ENCODE data around the gene INCA1.

Gene INCA1

DNA sequence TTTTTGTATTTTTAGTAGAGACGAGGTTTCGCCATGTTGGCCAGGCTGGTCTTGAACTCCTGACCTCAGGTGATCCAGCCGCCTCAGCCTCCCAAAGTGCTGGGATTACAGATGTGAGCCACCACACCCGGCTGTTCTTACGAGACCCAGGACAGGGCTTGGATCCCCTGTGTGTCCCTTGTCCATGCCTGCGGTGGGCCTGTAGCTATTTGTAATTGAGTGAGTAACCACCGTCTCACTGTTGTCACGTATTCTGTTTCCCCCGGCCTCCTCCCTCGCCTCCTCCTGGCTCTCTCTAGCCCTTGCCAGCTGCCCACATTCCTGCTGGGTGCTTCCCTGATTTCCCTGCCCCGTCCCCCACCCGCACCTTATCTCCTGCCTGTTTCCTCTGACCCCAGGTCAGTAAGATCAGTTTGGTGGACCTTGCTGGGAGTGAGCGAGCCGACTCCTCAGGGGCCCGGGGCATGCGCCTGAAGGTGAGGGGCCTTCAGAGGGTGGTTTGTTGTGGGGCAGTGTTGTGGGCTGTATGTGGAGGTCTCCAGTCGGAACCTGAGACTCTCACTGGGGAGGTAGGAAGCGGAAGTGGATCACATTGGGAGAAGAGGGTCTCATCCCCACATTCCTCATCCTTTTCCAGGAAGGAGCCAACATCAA lies 6.0 kb upstream of the INCA1 start:
- DNase-seq, result peak; percentile 63

DNA sequence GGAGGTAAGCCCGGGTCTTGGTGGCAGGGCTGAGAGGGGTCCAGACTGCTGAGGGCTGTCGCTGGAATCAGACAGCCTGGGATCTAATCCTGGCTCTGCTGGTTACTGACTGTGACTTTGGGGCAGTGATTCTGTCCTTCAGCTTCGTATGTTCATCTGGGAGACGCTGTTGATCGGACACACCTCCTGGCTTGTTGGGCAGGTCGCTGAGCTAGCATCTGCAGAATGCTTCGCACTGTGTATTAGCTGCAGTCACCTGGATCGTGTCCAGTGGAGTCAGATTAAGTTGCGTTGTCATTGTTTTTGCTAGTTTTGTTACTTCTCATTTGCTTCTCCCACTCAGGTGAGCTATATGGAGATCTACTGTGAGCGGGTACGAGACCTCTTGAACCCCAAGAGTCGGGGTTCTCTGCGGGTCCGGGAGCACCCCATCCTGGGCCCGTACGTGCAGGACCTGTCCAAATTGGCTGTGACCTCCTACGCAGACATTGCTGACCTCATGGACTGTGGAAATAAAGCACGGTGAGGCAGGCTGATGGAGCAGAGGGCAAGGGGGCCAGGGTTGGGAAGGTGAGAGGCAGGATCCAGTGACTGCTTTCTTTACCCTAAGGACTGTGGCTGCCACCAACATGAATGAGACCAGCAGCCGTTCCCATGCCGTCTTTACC lies 4.9 kb upstream of the INCA1 start:
- no peak for DNase-seq

DNA sequence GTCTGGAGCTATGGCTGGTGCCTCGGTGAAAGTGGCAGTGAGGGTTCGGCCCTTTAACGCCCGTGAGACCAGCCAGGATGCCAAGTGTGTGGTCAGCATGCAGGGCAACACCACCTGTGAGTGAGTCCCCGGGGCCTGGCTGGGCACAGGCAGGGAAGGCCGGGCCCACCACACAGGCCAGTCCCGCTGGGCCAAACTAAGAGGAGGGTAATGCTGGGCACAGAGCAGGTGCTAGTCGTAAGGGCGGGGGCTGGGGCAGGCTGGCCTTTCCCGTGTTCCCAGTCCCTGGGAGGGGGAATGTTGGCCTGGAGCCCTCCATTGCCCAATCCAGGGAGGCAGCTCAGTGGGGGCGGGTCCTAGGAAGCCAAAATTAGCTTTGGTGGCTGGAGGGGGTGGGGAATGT lies 2.9 kb upstream of the INCA1 start:
- no peak for DNase-seq

DNA sequence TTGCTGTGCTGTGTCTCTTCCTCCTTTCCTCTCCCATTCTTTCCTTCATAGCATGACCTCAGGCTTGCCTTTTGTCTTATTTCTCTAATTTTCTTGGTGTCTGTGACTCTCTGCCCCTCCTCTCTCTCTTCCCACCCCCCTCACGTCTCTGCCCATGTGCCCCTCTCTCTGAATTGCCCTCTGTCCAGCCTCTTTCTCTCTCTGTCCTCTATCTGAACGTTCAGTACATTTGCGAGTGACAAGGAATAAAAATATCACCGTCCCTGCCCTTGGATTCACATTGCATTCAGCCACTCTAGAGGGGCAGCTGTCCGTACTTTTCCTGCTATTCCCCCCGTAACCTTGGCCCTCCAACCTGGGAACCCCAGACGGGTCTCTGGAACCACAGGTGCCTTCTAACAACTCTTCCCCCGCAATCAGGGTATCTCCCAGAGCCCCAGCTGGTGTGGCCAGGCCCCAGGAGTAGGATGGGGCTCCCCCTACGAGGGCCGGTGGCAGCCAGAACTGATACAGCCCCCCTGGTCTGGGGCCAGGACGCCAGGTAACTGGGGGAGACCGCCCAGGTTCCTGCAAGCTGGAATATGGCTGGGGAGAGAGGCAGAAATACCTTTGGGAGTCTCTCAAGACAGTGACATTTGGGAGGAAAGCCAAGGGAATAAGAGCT lies 2.2 kb upstream of the INCA1 start:
- no peak for DNase-seq

DNA sequence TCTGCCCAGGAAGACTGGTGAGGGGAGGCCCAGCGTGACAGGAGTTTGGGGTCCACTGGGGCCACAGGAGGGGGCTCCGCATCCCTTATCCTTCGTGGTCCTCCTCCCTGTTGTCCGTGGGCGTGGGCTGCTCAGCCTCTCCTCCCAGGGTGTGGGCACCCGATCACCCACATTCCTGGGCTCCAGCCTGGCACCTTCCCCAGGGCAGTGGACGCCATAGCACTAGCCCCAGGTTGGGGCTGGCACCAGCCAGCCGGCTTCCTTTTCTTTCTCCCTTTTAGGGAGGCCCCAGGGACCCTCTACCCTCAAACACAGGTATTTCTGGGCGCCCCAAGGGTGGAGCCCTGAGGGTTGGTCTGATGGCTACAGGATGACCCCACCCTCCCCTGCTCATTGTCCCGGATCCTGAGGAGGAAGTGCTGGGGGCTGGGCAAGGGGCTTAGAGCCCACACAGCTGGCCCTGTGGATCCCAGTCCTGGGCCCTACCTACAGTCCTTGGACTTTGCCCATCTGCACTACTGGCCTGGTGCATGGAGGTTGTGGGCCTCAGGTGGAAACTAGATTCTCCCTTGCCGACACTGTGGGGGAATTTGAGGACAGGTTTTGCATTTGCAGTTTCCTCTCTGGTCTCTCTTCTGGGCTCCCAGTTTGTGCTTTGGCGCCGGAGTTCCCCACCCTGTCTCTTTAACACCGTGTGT lies 1.6 kb upstream of the INCA1 start:
- no peak for DNase-seq

DNA sequence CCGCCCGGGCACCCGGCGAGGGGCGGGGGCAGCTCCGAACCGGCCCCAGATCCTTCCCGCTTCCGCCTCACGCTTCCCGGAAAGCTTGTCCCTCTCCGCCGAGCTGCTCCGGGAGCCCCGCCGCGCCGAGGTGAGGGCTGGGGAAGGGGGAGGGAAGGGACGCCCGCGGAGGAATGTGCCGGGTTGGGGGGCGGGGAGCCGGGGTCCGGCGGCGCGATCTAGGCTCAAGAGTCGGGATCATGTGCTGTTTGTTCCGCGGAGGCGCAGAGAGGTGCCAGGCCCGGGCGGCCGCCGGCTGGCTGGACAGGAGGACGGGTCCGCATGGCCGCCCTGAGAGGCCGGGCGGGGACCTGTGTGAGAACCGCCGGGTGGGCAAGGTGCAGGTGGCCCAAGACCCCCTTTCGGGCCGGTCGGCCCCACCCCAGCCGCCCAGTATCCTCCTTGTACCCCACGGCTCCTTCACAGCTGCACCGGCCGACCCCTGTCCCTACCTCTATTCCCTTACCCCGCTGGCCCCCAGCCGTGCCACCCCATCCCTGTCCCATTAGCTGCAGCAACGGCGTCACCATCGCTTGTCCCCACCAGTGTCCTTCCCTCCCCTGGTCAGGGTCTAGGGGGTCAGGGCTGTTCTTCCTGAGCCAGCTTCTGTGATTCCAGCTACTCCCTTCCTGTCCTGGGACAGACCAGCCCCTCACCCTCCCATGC lies 857 bp upstream of the INCA1 start:
- DNase-seq, result peak; percentile 42

DNA sequence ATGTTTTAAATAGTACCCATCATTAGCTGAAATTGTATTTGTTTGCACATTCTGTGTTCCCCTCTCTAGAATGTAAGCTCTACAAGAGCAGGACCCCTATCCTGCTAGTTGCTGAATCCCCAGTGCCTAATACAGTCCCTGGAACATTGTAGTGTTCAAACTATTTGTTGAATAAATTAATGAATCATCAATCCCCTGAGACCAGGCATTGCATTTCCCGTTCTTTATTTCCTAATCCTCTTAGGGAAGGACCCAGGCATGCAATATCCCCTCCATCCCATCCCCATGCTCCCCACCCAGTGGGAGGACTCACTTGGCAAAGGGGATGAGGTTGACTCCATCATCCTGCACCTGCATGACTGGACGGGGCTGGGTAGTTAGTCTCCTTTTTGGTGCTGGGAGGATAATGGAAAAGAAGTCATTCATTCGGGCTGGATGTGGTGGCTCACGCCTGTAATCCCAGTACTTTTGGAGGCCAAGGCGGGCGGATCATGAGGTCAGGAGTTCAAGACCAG lies 3.2 kb downstream of the INCA1 start:
- no peak for DNase-seq

DNA sequence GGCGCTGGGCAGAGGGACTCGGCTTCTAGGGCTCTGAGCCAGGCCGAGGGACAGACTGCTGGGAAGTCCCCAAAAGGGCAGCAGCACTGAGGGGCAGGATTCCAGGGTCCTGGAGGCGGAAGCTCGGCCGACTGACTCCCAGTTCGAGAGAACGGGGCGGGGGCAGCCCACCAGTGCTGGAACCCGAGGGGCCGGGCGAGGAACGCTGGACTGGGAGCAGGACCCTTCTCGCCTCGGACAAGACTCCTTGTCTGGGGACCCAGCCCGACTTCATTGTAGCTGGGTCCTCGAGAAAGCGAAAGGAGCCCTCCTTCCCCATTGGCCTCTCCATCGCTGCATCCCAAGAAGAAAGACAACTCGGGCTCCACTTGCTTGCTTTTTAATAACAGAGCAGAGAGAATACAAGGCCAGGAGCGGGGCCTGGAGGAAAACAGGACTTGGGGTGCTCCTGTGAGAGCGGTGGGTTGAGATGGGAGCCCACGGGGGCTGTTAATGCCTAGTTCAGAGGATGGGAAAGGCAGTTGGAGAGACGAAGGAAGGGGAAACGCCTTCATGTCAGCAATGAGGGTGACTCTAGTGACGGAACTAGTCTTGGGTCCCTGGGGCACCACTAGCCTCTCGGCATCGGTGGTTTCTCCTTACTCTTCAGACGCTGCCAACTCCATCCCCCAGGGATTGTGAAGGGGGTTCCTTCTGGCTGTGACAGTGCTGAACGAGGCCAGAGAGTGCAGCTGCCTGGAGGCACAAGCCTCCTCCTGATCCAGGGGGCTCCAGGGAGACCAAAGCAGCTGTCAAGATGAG lies 9.4 kb downstream of the INCA1 start:
- DNase-seq, result no peak

DNA sequence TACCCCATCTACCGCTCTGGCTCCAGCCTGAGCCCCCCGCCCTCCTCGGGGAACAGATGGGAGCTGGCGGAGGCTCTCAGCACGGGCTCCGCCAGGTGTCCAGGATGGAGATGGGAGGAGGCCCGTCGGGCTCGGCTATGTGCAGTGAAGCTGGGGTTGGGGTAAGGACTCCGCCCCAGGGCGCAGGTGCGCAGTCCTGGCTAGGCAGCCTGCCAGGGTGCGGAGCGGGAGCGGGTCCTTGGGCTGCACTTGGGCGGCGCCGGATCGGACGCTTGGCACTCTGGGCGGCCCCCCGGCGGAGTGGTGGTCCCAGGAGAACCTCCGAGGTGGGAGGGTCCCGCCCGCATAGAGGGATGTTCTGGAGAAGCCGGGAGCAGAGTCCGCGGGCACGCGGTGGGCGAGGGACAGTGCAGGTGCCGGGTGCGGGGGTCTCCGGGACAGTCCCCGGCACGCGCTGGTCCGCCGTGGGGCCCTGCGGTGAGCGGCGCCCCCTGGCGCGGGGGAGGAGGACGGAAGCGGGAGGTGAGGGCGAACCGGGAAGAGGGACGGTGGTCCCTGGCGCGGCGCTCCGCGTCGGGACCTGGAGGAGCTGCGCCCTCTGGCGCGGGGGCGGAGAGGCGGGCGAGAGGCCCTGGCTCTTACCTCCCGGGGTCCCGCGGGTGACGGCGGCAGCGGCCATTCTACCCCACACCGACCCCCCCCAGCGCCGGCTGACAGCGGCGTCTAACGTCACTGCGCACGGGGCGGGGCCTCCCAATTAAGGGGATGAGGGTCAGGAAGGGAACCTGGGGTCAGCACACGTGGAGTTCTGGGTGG lies 10.2 kb downstream of the INCA1 start, which contains the start of gene CAMTA2:
TSS of gene CAMTA2 (minus strand) at position 725 of the 816 bp plus-strand sequence. CDS start 1,453 bp downstream, outside the sequence.
- peak; percentile 76 for DNase-seq

DNA sequence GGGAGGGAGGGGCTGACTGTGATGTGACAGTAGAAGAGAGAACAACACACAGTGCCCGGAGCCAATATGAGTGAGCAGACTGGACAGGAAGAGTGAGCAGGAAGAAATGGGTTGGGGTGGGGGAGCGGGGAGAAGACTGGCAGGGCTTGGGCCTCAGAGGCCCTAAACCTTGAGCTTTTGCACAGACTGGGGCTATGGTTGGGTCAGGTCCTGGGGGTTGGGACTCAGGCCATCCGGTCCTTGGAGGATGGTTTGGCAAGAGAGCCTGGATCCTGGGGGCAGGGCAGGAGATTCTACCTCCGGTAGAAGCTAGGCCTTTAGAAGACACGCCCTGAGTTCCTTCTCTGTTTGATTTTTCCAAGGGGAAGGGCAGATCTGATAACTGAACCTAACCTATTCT lies 10.9 kb downstream of the INCA1 start:
- DNase-seq, result no peak

DNA sequence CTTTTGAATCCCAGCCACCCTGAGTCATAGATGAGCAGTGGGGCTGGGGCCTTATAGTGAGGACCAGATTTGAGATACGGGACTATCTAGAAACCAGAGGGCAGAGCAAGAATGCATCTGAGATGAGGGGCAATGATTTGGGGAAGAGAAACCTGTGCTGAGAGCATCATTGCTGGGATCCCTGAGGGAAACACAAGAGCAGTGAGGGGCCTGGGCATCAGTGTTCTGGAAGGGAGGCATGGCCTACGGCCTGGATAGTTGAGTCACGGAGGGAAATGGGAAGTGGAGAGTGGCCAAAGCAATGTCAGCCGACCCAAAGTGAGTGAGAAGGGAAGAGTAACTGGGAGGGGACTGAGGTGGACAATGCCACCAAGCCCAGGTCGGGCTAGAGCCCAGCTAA lies 15.0 kb downstream of the INCA1 start:
- DNase-seq, result no peak

DNA sequence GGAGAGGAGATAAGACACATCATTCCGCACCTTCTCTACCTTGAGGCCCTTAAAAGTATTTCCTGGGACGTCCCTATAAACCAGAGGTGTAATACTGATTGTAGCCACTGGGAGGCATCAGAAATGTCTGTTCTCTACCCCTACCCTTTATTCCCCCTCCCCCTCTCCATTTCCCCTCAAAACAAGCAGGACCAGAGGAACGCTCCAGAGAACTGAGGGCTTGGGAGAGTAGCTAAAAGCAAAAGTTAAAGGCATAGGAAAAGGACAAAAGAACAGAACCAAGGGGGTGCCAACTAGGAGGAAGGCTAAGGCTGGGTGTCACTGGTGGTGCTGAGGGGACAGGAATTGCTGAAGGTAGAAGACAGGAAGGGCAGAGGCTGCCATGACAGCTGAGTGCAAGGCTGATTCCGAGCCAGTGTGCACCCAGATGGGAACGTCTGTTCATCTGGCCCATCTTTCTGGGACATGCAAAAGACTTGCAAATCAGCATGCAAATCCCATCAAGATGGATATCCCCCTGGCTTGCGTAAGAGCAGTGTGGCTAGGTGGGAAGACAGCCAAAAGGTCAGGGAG lies 16.6 kb downstream of the INCA1 start:
- DNase-seq, result no peak

DNA sequence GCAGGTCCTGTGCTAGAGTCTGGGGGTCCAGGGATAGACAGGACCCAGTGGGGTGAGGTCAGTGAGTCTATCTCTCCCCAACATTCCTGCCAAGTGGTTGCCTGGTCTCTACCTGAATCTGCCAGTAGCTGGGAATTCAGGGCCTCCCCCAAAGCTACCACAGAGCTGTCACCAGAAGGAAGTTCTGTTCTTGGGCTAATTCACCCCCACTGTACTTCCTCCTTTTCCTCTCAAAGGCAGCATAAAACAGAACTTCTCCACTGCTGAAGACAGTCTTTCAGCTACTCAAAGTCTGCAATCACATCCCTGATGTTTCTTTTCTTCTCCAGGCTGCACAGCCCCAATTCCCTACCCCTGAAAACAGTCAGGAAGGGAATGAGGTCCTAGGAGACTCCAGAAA lies 18.6 kb downstream of the INCA1 start:
- DNase-seq, result no peak

DNA sequence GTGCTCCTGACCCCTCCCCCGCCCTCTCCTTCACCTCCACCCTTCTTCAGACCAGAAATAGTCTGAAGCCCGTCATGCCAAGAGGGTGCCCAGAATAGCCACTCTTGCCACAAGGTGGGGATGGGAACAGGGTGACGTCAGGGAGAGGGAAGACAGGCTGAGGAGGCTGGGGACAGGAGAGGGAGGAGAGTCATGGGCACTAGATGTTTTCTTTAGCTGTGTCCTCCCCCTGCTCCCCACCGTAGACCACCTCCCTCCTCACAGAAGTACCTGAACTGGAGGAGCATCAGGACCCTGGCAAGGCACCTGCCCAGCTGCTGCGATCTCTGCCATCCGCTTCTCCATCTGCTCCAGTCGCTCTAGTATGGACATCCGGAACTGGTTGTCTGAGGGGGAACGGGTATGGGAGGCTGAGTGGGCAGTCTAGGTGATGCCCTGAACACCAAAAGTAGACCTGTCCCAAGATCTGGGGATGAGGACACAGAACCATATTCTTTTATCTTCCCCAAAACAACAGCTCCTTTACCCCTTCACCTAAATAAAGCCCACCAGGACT lies 23.1 kb downstream of the INCA1 start:
- DNase-seq, result no peak

DNA sequence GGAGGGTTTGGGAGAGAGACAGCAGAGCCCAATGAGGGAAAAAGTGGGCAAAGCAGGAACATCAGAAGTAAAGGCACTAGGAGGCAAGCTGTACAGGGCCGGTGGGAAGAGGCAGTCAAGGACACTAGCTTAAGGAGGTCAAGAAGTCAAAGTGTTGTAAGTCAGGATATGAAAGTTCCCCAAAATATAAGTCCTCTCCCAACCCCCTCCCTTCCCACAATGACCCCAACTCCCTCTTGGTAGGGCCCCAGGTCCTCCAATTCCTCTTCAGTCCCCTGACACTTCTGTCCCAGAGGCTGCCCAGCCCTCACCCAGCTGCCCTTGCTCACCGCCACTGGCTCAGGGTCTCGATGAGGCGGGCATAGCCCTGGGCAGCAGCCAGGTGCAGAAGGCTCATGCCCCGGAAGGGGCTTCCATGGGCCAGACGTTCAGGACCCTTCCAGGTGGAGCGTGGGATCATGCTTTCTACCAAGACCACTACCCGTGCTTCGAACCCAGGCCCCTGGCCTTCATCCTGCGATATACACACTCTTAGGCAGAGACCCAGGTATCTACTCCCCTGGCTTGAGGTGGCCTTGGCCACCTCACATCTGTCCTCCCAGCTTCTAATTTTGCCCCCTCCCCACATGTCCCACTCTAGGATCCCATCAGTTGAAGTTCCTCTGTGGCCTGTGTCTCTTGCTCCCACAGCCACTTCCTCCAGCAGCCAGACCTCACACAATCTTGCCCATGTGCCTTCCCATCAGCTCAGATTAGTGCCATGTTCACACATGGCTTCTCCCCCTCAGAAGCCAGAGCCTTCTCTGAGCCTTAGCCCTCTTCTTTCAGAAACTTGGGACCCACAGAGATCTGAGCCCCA lies 23.8 kb downstream of the INCA1 start:
- DNase-seq, result no peak

DNA sequence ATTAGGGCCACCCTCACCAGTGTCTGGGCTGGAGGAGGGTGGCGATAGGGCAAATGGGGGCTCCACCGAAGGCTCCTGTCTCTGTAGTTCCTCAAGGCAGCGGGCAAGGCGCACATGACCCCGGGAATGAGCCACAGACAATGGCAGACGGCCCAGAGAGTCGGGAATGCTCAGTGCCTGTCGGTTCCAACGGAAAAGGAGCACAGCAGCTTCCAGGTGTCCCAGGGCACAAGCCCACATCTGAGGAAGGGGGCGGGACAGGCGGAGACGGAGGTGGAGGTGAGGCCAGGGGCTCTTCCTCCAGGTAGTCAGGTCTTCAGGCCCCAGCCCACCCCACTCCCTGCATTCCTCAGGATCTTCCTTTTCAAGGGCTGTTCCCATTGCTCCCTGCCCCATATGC lies 24.6 kb downstream of the INCA1 start:
- DNase-seq, result no peak

DNA sequence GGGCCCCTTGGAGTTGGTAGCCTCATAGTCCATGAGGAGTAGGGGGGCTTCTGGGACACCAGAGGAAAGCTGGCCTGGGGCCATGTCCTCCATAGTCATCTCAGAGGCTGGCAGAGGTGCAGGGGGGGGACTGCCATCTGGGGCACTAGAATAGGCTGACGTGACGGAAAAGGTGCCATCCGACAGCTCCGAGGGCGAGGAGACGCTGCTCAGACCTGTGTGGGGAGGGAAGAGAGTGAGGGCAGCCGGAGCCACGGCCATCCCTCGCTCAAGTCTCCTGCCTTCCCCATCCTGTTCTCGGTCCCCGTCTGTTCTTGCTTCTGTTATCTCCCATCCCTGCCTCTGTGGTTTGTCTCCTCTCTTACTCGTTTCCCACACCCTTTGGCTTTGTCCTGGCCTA lies 25.0 kb downstream of the INCA1 start:
- DNase-seq, result no peak

DNA sequence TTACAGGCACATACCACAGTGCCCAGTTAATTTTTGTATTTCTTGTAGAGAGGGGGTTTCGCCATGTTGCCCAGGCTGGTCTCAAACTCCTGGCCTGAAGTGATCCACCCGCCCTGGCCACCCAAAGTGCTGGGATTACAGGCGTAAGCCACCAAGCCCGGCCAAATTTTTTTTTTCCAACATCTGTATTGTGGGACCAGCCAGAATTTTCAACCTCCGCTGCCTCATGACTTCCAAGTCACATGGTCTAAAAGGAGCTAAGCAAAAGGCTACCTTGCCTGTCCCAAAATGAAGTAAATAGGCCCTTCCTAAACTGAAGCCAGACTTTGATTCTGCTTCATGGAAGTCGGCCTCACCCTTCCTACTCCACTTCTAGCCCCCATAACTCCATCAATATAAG lies 25.5 kb downstream of the INCA1 start:
- no peak for DNase-seq

DNA sequence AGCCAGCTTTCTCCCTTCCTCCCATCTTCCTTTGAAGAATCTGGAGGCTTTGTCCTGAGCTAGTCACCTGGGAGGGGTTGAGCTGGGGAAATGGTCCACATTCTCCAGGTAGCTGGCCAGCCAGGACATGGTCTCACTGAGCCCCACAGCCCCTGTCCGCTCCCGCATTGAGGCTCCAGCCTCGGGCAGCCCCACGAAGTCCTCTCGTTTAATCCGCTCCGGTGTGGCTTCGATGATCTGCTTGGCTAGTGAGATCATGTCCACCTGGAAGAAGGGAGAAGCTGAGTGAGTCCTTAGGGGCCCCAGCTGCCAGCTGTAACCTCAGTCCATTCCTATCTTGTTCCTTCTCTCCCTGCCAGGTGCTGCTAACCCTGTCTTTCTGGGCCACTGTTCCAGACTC lies 27.0 kb downstream of the INCA1 start:
- no peak for DNase-seq

Data from 8988T (cell line).